Esophagus muscularis mucosa (tissue), 3 donors: Measurements from ENCODE around the gene SYCP1.

Source experiments
- POLR2A ChIP-seq: fragments of 450-650 bp; IDR thresholded peaks from one replicate; pipeline ENCODE4 v1.6.1; 2017; ENCODE audit warnings: antibody characterized with exemption, moderate library complexity, mild to moderate bottlenecking, low read depth
- POLR2AphosphoS5 ChIP-seq, 2 donors: sonication (generic); formaldehyde crosslinking; IDR thresholded peaks; one replicate each; pipeline ENCODE4 v1.6.1; 2017; ENCODE audit warnings: antibody characterized with exemption in 2 of 2
- TF ChIP-seq, protein P1 (sequence below), 3 experiments: fragments of 200-600 bp in 2 of 3; fragments of 450-650 bp in 1 of 3; sonication (generic) in 2 of 3; IDR thresholded peaks; one replicate each; pipeline ENCODE4 v1.5.1; 2017 to 2019; ENCODE audit warnings: antibody characterized with exemption in 3 of 3, mild to moderate bottlenecking in 2 of 3, moderate library complexity in 1 of 3

DNA sequence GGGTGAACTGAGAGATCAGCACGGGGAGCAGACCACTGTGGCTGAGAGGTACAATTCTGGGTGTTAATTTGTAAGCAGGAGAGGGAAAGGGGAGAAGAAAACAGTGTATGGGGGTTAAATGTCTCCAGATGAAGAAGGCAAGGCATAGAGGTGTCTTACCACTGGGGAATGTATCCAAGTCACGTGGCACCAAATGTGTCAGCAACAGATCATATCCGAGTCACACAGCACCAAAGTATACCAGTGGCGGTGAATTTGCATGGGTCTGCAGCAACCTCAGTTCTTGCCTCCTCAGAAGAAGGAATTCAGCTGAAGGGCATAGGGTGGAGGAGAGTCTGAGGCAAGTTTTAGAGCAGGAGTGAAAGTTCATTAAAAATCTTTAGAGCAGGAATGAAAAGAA is 21.2 kb upstream of the SYCP1 start:
- TF ChIP-seq, protein P1, sequence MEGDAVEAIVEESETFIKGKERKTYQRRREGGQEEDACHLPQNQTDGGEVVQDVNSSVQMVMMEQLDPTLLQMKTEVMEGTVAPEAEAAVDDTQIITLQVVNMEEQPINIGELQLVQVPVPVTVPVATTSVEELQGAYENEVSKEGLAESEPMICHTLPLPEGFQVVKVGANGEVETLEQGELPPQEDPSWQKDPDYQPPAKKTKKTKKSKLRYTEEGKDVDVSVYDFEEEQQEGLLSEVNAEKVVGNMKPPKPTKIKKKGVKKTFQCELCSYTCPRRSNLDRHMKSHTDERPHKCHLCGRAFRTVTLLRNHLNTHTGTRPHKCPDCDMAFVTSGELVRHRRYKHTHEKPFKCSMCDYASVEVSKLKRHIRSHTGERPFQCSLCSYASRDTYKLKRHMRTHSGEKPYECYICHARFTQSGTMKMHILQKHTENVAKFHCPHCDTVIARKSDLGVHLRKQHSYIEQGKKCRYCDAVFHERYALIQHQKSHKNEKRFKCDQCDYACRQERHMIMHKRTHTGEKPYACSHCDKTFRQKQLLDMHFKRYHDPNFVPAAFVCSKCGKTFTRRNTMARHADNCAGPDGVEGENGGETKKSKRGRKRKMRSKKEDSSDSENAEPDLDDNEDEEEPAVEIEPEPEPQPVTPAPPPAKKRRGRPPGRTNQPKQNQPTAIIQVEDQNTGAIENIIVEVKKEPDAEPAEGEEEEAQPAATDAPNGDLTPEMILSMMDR (IDR thresholded peaks at IDR 0.05) = no peak
- TF ChIP-seq POLR2AphosphoS5 (IDR thresholded peaks at IDR 0.05) = no peak
- no peak for TF ChIP-seq POLR2A
